Daoy (cell line): ENCODE measurements around the gene ARHGAP6. TPM values are rescaled to one million over a fixed set of nuclear protein-coding genes. Genes with fewer than 3 reads are reported as not detected.

ENCODE experiments used
- DNase-seq: peaks from one replicate; pipeline ENCODE4 v3.0.0-alpha.2; 2015; ENCODE audit warnings: low read depth
- total RNA-seq: library from RNA; depleted of rRNA; stranded (reverse); fragments of >200 nt; shearing (Covaris generic); gene quantifications from 2 replicates; pipeline ENCODE4 v1.2.3, GENCODE V29; 2014

ARHGAP6 gene
- total RNA-seq, 1 experiment from 2014 or later = not detected

GRCh38 chrX:11424903-11425674, 240.6 kb downstream of the ARHGAP6 start:
- DNase-seq = no peak

DNA sequence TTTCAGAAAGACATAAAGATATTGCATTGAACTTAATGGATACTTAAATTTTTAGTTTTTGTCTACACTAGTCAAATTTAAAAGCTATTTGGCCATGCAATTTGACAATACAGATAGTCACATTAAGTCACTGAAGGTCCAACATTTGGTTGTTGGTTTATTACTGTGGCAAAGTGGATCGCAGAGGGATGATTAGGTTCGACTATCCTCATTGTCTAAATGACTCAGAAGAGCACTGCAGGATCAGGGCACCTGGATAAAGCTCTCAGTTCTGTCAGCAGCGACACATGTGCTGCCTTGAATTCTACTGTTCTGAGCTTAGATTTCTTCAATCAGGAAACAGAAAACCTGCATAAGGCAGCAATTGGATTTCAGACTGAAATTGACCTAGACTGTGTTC, 241.8 kb downstream of the ARHGAP6 start:
- DNase-seq = no peak

- DNase-seq = peak; percentile 46
These were observed 242.3 kb downstream of the ARHGAP6 start for GRCh38 chrX:11423362-11423818.

GRCh38 chrX:11422525-11422857, 243.2 kb downstream of the ARHGAP6 start:
- no peak for DNase-seq

DNA sequence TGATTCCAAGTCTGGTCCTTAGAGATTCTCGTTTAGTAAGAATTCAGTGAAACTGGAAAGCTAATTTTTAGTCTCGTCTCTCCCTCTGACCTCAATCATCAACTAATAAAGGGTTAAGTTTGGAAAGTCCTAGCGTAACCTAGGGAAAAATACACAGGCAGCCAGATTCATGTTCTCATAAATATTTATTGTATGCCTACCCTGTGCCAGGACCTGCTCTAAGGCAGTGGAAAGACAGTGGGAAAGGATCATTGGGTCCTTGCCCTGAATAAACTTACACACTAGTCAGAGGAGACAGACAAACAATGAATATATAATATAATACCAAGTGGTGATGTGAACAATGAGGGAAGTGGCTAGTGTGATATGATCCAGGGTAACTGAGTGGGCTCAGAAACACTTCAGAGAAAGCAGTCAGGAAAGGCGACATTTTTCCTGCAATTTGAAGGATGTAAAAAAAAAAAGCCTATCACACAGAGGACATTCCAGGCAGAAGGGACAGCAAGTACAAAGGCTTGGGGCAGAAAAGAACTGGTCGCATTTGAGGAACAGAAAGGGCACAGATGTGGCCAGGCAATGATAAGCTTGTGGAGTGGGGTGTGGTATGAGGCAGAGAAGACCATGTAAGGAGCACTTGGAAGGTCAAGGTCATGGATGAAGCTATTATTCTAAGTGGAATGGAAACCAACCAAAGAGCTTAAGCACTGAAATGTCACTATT, 243.8 kb downstream of the ARHGAP6 start:
- no peak for DNase-seq

DNA sequence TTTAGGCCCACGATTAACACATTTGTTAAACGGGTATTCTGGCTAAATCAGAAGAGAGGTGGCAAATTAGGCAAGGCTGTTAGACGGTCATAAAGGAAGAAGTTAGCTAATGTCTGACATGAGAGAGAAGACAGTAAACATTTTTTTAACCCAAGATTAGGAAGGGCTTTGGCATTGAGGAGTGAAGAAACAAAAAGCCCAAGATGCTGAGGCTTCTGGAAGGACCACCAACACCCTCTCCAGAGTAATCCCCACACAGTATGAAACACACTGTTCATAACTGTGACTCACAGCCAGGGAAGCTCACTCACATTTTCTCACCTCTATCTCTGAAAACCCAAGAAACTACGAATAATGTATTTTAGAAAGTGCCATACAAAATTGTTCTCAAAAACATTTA, 244.9 kb downstream of the ARHGAP6 start:
- DNase-seq = no peak

- no peak for DNase-seq
These were observed 246.6 kb downstream of the ARHGAP6 start for GRCh38 chrX:11419102-11419501.

DNA sequence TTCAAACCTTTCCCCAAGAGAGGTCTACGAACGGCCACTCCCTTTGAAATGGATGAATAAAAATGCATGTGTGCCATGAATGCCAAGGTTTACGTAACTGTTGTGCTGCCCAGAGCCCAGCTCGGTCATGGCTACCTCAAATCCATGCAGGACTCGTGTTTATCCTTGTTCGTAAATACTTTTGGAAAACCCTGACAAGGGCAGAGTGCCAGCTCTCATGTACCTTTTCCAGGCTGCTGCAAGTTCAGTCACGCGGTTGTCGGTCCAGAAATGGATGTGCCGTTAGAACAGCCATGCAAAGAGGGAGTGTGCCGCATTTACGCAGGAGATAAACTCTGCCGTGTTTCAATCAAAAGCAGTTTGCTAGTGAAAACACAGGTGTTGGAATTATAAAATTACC, 249.1 kb downstream of the ARHGAP6 start:
- DNase-seq = no peak

- DNase-seq = no peak
These were observed 251.6 kb downstream of the ARHGAP6 start for GRCh38 chrX:11414091-11414490.

- no peak for DNase-seq
These were observed 252.8 kb downstream of the ARHGAP6 start for GRCh38 chrX:11412715-11413623.

- DNase-seq = no peak
These were observed 255.8 kb downstream of the ARHGAP6 start for GRCh38 chrX:11409957-11410356.

- DNase-seq = no peak
These were observed 256.9 kb downstream of the ARHGAP6 start for GRCh38 chrX:11408783-11409182.

- no peak for DNase-seq
These were observed 257.7 kb downstream of the ARHGAP6 start for GRCh38 chrX:11408109-11408405.

GRCh38 chrX:11407331-11408108, 258.2 kb downstream of the ARHGAP6 start:
- no peak for DNase-seq

GRCh38 chrX:11406109-11406765, 259.5 kb downstream of the ARHGAP6 start:
- DNase-seq = peak; percentile 28

- DNase-seq = no peak
These were observed 262.1 kb downstream of the ARHGAP6 start for GRCh38 chrX:11403631-11404030.

GRCh38 chrX:11401966-11402365, 263.8 kb downstream of the ARHGAP6 start:
- no peak for DNase-seq

DNA sequence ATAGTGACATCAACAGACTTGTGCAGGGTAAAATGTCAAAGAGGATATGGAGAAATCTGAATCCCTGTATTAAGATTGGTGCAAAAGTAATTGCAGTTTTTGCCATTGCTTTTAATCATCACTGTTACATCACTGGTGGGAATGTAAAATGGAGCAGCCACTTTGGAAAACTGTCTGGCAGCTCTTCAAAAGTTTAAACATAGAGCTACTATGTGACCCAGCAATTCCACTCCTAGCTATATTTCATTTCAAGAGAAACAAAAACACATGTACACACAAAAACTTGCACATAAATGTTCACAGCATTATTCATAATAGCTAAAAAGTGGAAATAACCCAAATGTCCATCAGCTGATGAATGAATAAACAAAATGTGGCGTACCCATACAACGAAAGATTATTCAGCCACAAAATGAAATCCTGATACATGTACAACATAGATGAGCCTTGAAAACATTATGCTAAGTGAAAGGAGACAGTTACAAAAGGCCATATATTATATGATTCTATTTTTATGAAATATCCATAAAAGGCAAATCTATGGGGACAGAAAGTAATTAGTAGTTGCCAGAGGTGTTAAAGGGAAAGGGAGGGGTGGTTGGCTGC, 266.1 kb downstream of the ARHGAP6 start:
- no peak for DNase-seq

GRCh38 chrX:11398785-11399184, 266.9 kb downstream of the ARHGAP6 start:
- no peak for DNase-seq

GRCh38 chrX:11398139-11398538, 267.6 kb downstream of the ARHGAP6 start:
- no peak for DNase-seq

DNA sequence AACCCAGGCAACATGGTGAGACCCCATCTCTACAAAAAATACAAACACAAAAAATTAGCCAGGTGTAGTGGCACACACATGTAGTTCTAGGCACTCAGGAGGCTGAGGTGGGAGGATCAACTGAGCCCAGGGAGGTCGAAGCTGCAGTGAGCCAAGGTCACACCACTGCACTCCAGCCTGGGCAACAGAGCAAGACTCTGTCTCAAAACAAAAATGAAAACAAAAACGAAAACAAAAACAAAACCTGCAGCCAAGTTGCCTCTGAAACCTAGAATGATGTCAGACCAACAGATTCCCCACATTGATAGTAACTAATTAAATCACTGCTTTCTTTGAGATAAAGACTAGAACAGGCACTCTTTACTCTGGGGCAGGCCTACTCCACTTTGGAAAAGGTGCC, 268.0 kb downstream of the ARHGAP6 start:
- no peak for DNase-seq
